Neural cell (in vitro differentiated cells): ENCODE data around the gene FBXL22. TPM values are rescaled to one million over a fixed set of nuclear protein-coding genes. Genes with fewer than 3 reads are reported as not detected.

Source experiments
- H2AFZ ChIP-seq: fragments of 200-600, 300-800 bp; sonication (generic), shearing (Covaris generic); 2 replicates; pipeline ENCODE4 v1.6.0; 2014; ENCODE audit warnings: low read depth, mild to moderate bottlenecking, antibody characterized with exemption, low read length, moderate library complexity
- H3F3A ChIP-seq: fragments of 200-600 bp; shearing (Covaris generic); 2 replicates; pipeline ENCODE4 v1.6.1; 2016; ENCODE audit warnings: mild to moderate bottlenecking, moderate library complexity, mixed read lengths, antibody characterized with exemption, low read length; ENCODE audit not compliant: insufficient read depth, poor library complexity, severe bottlenecking
- H3K27ac ChIP-seq: fragments of 200-600, 300-800 bp; sonication (generic), shearing (Covaris generic); 2 replicates; pipeline ENCODE4 v1.5.1; 2014; ENCODE audit warnings: mild to moderate bottlenecking, low read length, moderate library complexity
- H3K27me3 ChIP-seq: fragments of 300-800, 200-600 bp; sonication (generic), shearing (Covaris generic); 2 replicates; pipeline ENCODE4 v1.6.0; 2014; ENCODE audit warnings: mild to moderate bottlenecking, low read depth, low read length, moderate library complexity; ENCODE audit not compliant: insufficient read depth
- H3K36me3 ChIP-seq: fragments of 300-800, 200-600 bp; sonication (generic), shearing (Covaris generic); 2 replicates; pipeline ENCODE4 v1.5.1; 2014; ENCODE audit warnings: mild to moderate bottlenecking, antibody characterized with exemption, low read length, moderate library complexity; ENCODE audit not compliant: insufficient read depth
- H3K4me2 ChIP-seq: fragments of 300-800, 200-600 bp; sonication (generic), shearing (Covaris generic); 2 replicates; pipeline ENCODE4 v1.6.0; 2014; ENCODE audit warnings: mild to moderate bottlenecking, low read length
- H3K4me3 ChIP-seq: fragments of 300-800, 200-600 bp; sonication (generic), shearing (Covaris generic); 2 replicates; pipeline ENCODE4 v1.5.1; 2014; ENCODE audit warnings: mild to moderate bottlenecking, low read length, moderate library complexity
- H3K79me2 ChIP-seq: fragments of 200-600 bp; shearing (Covaris generic); replicated peaks from 2 replicates; pipeline ENCODE4 v1.6.0; 2014; ENCODE audit warnings: mild to moderate bottlenecking, low read length, moderate library complexity; ENCODE audit not compliant: insufficient read depth
- H3K9ac ChIP-seq: fragments of 300-800, 200-600 bp; sonication (generic), shearing (Covaris generic); 2 replicates; pipeline ENCODE4 v1.6.1; 2016; ENCODE audit warnings: mild to moderate bottlenecking, low read length, mixed read lengths
- H3K9me2 ChIP-seq: fragments of 200-600 bp; shearing (Covaris generic); 2 replicates; pipeline ENCODE4 v1.6.1; 2016; ENCODE audit warnings: mild to moderate bottlenecking, low read length, mixed read lengths; ENCODE audit not compliant: insufficient read depth
- H3K9me3 ChIP-seq: fragments of 200-600, 300-800 bp; sonication (generic), shearing (Covaris generic); 2 replicates; pipeline ENCODE4 v1.6.1; 2016; ENCODE audit warnings: mild to moderate bottlenecking, mixed run types, low read length, moderate library complexity, mixed read lengths
- H4K20me1 ChIP-seq: fragments of 200-600 bp; shearing (Covaris generic); 2 replicates; pipeline ENCODE4 v1.6.1; 2016; ENCODE audit warnings: mild to moderate bottlenecking, mixed run types; ENCODE audit not compliant: insufficient read depth
- EP300 ChIP-seq: fragments of 450-650 bp; conservative IDR thresholded peaks from 2 replicates; pipeline ENCODE4 v1.6.1; 2014; ENCODE audit warnings: antibody characterized with exemption, mild to moderate bottlenecking, moderate library complexity; ENCODE audit not compliant: poor library complexity, severe bottlenecking
- EZH2 ChIP-seq: fragments of 200-600, 300-800 bp; shearing (Covaris generic), sonication (generic); IDR thresholded peaks from 2 replicates; pipeline ENCODE4 v1.6.1; 2014; ENCODE audit warnings: antibody characterized with exemption, low read length, borderline replicate concordance, mild to moderate bottlenecking; ENCODE audit not compliant: insufficient read depth, poor library complexity, severe bottlenecking
- MXI1 ChIP-seq: fragments of 450-650 bp; conservative IDR thresholded peaks from 2 replicates; pipeline ENCODE4 v1.6.1; 2014; ENCODE audit warnings: antibody characterized with exemption, mild to moderate bottlenecking; ENCODE audit not compliant: poor library complexity, severe bottlenecking
- POLR2AphosphoS5 ChIP-seq: IDR thresholded peaks from 2 replicates; pipeline ENCODE4 v1.6.1; 2012
- RAD21 ChIP-seq: fragments of 450-650 bp; conservative IDR thresholded peaks from 2 replicates; pipeline ENCODE4 v1.6.1; 2014; ENCODE audit warnings: antibody characterized with exemption, mild to moderate bottlenecking, moderate library complexity
- REST ChIP-seq: IDR thresholded peaks from 2 replicates; pipeline ENCODE4 v1.6.1; 2012; ENCODE audit warnings: borderline replicate concordance
- SMC3 ChIP-seq: fragments of 450-650 bp; conservative IDR thresholded peaks from 2 replicates; pipeline ENCODE4 v1.6.1; 2014; ENCODE audit warnings: antibody characterized with exemption, mild to moderate bottlenecking, moderate library complexity; ENCODE audit not compliant: poor library complexity
- TAF1 ChIP-seq: IDR thresholded peaks from 2 replicates; pipeline ENCODE4 v1.6.1; 2012; ENCODE audit warnings: low read depth
- polyA plus RNA-seq: library from polyadenylated mRNA; depleted of rRNA; stranded (reverse); fragments of >200 nt; gene quantifications from 2 replicates; pipeline ENCODE4 v1.2.3, GENCODE V29; 2014
- TF ChIP-seq, protein P1 (sequence below): fragments of 450-650 bp; IDR thresholded peaks from 2 replicates; pipeline ENCODE4 v1.5.1; 2014; ENCODE audit warnings: antibody characterized with exemption, mild to moderate bottlenecking, moderate library complexity; ENCODE audit not compliant: poor library complexity, severe bottlenecking

Gene FBXL22
- polyA plus RNA-seq, 1 donor from 2014 or later, result 0.41 TPM

DNA sequence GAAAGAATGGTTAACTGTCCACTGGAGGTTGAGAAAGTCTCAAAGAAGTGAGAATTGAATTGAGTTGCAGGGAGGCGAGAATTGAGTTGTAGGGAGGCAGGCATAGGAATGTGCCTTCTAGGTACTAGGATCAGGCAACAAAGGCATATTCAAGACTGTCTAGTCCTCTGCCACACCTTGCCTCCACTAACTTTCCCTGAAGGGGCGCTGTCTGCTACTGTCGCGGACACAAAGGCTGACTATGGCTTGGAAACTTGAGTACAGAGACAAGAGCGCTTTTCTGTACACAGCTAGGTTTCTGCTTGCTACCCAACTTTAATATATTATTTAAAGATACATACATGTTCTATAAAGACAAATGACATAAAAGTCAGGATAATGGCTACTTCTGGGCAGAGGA is 10.4 kb upstream of the FBXL22 start:
- no peak overlapping the region for H3K27ac ChIP-seq
- H3K9ac ChIP-seq, result no peak overlapping the region
- H2AFZ ChIP-seq, result no peak overlapping the region
- TF ChIP-seq EP300 (no peak), TAF1 (no peak), EZH2 (no peak), SMC3 (no peak)
- H3K9me2 ChIP-seq, result no peaks in the 10 kb centered on the region
- no peaks in the 10 kb centered on the region for H3F3A ChIP-seq
- H3K36me3 ChIP-seq, result peaks cover 26% of the 10 kb centered on the region
- H3K4me3 ChIP-seq, result no peak overlapping the region
- H3K79me2 ChIP-seq, result no peaks in the 10 kb centered on the region
- no peak overlapping the region for H3K4me2 ChIP-seq
- H3K27me3 ChIP-seq, result no peaks in the 10 kb centered on the region
- H4K20me1 ChIP-seq, result no peaks in the 10 kb centered on the region
- H3K9me3 ChIP-seq, result no peaks in the 10 kb centered on the region

GRCh38 chr15:63587527-63587926 is 9.7 kb upstream of the FBXL22 start:
- Histone ChIP-seq H3K4me3 (no peak overlapping the region), H2AFZ (no peak overlapping the region), H3K36me3 (peaks cover 26% of the 10 kb centered on the region), H3K27me3 (no peaks in the 10 kb centered on the region), H3K4me2 (no peak overlapping the region), H3K9ac (no peak overlapping the region), H4K20me1 (no peaks in the 10 kb centered on the region), H3K27ac (no peak overlapping the region), H3K79me2 (no peaks in the 10 kb centered on the region), H3F3A (no peaks in the 10 kb centered on the region), H3K9me3 (no peaks in the 10 kb centered on the region), H3K9me2 (no peaks in the 10 kb centered on the region)
- no peak for TF ChIP-seq MXI1
- no peak for TF ChIP-seq SMC3
- no peak for TF ChIP-seq EZH2

DNA sequence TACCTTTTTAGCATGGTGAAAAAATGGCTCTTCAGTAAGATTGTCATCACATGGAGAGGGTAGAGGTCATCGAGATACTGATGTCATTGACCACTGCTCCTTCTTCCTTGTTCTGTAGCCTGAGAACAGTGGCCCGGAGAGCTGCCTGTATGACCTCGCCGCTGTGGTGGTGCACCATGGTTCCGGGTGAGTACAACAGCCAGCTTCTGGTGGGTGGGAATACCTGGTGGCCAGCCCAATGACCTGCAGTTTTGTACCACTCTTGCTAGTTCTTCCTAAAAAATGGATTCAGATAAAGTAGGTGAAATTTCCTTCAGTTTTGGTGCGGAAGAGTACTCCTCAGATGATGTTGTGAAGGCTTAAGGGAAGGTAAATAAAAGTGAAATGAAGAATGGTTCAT is 8.4 kb upstream of the FBXL22 start:
- no peak overlapping the region for H3K27ac ChIP-seq
- H4K20me1 ChIP-seq, result no peaks in the 10 kb centered on the region
- H3K4me2 ChIP-seq, result no peak overlapping the region
- no peak overlapping the region for H2AFZ ChIP-seq
- H3K4me3 ChIP-seq, result no peak overlapping the region
- no peaks in the 10 kb centered on the region for H3F3A ChIP-seq
- no peak for TF ChIP-seq EZH2
- no peak for TF ChIP-seq MXI1
- TF ChIP-seq POLR2AphosphoS5, result no peak
- TF ChIP-seq TAF1, result no peak
- no peak for TF ChIP-seq SMC3
- TF ChIP-seq, protein P1, sequence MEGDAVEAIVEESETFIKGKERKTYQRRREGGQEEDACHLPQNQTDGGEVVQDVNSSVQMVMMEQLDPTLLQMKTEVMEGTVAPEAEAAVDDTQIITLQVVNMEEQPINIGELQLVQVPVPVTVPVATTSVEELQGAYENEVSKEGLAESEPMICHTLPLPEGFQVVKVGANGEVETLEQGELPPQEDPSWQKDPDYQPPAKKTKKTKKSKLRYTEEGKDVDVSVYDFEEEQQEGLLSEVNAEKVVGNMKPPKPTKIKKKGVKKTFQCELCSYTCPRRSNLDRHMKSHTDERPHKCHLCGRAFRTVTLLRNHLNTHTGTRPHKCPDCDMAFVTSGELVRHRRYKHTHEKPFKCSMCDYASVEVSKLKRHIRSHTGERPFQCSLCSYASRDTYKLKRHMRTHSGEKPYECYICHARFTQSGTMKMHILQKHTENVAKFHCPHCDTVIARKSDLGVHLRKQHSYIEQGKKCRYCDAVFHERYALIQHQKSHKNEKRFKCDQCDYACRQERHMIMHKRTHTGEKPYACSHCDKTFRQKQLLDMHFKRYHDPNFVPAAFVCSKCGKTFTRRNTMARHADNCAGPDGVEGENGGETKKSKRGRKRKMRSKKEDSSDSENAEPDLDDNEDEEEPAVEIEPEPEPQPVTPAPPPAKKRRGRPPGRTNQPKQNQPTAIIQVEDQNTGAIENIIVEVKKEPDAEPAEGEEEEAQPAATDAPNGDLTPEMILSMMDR, result no peak
- no peak for TF ChIP-seq EP300
- TF ChIP-seq REST, result no peak
- no peak for TF ChIP-seq RAD21
- H3K9me2 ChIP-seq, result no peaks in the 10 kb centered on the region
- no peaks in the 10 kb centered on the region for H3K9me3 ChIP-seq
- H3K27me3 ChIP-seq, result no peaks in the 10 kb centered on the region
- no peak overlapping the region for H3K9ac ChIP-seq
- peaks cover 36% of the 10 kb centered on the region for H3K36me3 ChIP-seq
- H3K79me2 ChIP-seq, result no peaks in the 10 kb centered on the region
